GM18505 (cell line): ENCODE results near the gene UVSSA.

Experiments used
- ATAC-seq: cut with Tn5 transposase; IDR thresholded peaks from one replicate; pipeline ENCODE4 v1.9.1; 2021; ENCODE audit not compliant: unreplicated experiment
- POLR2A ChIP-seq: IDR thresholded peaks from 4 replicates; pipeline ENCODE4 v1.6.1; 2011; ENCODE audit warnings: borderline replicate concordance; ENCODE audit not compliant: insufficient read depth, insufficient read length; ENCODE audit errors: extremely low read depth

UVSSA gene

GRCh38 chr4:1363513-1363912 is 16.5 kb downstream of the UVSSA start:
- no peak for TF ChIP-seq POLR2A
- ATAC-seq, result no peak

DNA sequence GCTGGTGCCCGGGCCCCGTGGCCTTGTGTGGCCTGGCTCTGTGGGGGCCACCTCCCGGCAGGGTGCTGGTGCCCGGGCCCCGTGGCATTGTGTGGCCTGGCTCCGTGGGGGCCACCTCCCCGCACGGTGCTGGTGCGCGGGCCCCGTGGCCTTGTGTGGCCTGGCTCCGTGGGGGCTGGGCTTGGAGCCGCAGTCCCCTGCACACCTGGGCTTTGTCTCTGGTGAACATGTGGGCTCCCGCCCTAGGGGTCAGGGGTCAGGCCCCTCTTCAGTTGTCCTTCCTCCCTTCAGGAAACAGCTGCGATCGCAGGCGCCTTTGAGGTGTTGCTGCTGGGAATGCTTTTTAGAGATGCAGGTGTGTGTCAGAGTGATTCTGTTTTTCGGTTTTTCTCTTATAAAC is 17.2 kb downstream of the UVSSA start:
- no peak for TF ChIP-seq POLR2A
- no peak for ATAC-seq

GRCh38 chr4:1364748-1365147 is 17.7 kb downstream of the UVSSA start:
- ATAC-seq, result no peak
- no peak for TF ChIP-seq POLR2A

GRCh38 chr4:1365271-1366178 is 18.5 kb downstream of the UVSSA start:
- no peak for TF ChIP-seq POLR2A
- ATAC-seq, result no peak

DNA sequence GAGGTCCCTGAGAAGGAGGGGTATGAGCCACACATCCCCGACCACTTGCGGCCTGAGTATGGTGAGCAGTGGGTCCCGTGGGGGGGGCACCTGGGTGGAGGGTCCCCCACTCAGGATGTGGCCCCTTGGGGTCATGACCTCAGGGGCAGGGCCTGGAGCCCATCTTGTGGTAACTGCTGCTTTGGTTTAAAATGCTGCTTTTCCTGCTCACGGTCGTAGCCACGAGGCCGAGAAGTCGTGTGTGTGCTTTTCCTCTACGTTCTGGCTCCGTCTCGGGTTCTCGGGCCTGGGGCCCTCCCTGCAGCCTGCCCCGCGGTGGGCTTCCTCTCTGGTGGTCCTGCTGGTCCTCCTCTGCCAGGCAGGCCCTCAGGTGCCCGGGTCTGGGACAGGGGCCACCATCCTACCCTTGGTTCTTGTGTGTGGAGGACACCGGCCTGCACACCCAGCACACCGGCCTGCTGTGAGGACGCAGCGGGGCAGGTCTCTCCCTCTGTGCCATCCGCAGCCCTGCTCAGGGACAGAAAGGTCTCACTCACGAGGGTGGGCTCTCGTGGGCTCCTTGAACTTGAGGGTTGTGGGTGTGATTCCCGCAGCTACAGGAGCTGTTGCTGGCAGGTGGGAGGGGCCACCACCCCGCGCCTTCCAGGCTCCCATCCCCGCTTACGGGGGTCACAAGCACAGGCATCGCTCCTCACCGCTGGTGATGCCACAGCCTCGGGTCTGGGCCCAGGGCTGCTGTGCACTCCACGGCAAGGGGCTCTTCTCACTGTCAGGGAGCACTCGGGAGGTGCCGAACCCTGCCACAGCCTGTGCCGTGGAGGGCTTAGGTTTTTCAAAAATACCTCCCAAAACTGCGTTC is 19.6 kb downstream of the UVSSA start:
- no peak for ATAC-seq
- TF ChIP-seq POLR2A, result no peak

DNA sequence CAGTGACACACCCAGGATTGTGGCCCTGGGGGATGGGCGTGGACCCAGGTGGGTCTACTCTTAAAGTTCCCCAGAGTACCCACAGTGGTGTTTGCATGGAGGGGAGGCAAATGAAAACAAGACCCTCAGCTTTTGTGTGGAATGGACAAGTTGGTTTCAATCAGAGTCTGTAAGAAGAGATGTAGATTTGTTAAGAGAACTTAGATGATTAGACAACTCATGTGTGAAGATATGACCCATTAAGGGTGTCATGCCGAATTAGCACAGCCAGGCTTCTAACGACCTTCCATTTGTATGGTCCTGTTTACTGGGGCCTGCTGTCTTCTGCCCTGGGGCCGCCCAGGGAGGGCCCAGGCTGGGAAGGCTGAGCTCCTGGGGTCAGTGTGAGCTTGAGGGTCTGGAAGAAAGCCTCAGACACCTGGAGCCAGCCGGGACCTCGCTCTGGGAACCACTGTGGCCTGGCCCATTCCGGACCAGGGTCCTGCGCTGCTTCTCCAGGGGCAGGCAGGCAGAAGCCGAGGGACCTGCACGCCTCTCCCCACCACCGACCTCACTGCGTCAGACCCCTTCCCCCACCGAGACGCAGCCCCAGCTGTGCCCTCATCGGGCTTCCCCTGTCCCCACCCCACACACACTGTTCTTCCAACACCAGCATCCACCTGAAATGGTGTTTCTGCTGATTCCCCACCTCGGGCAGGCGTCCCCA is 20.4 kb downstream of the UVSSA start:
- TF ChIP-seq POLR2A, result no peak
- ATAC-seq, result no peak

DNA sequence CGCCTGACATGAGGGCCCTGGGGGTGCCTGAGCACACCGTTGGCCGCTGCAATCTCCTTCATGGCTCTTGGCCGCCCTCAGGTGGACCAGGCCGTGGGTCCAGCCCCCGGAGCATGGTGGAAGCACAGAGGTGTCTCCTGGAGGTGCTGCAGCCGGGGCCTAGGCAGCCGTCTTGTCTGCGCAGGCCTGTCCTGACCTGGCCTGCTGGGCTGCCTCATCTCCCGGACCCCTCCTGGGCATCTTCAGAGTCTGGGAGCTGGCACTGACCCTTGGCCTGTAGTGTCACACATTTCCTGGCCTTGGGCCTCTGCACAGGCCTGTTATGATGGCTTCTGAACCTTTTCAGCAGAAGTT is 20.9 kb downstream of the UVSSA start:
- TF ChIP-seq POLR2A, result no peak
- no peak for ATAC-seq

DNA sequence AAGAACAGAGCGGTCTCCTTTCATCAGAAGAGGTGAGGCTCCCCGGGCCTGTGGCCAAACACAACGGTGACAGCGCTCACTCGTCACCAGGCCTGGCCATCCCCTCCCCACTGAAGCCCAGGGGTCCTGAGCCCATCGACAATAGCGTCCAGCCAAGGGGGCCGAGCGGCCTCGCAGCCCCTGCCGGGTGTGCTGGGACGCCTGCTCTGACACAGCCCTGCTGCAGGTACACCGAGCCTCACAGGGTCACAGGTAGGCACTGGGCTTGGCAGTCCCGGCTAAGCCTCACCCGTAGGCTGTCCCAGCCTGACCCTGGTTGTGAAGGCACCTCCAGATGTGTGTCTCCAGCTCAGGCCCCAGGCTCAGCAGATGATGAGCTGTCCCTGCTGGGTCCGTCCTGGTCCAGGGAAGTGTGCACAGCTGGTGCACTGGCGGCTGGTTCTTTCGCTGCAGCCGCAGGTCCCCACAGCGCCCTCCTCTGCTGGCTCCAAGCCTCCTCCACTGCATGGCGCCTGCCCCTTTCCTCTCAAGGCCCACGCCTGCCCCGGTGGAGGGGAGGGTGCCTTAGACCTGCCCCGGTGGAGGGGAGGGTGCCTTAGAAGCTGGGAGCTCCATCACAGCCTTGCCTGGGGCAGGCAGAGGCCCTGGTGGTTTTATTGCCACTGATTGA is 21.5 kb downstream of the UVSSA start:
- no peak for TF ChIP-seq POLR2A
- ATAC-seq, result no peak

DNA sequence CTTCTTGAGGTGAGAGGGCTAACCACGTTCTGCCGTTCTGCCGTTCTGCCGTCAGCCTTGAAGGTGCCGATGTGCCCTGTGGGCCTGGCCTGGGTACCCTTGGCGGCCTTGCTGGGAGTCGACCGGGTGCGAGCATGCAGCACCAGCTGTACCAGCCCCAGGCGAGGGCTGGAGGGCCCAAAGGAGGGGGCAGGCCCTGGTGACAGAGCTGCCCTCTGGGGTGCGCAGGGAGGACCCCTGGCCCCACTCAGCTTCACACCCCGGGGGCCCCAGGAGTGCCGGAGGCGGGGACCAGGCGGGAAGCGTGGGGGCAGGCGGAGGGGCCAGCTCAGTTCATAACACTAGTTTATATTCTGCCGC is 22.1 kb downstream of the UVSSA start:
- ATAC-seq, result no peak
- no peak for TF ChIP-seq POLR2A

- no peak for ATAC-seq
- TF ChIP-seq POLR2A, result no peak
Measured at GRCh38 chr4:1369479-1370079, 22.6 kb downstream of the UVSSA start.

DNA sequence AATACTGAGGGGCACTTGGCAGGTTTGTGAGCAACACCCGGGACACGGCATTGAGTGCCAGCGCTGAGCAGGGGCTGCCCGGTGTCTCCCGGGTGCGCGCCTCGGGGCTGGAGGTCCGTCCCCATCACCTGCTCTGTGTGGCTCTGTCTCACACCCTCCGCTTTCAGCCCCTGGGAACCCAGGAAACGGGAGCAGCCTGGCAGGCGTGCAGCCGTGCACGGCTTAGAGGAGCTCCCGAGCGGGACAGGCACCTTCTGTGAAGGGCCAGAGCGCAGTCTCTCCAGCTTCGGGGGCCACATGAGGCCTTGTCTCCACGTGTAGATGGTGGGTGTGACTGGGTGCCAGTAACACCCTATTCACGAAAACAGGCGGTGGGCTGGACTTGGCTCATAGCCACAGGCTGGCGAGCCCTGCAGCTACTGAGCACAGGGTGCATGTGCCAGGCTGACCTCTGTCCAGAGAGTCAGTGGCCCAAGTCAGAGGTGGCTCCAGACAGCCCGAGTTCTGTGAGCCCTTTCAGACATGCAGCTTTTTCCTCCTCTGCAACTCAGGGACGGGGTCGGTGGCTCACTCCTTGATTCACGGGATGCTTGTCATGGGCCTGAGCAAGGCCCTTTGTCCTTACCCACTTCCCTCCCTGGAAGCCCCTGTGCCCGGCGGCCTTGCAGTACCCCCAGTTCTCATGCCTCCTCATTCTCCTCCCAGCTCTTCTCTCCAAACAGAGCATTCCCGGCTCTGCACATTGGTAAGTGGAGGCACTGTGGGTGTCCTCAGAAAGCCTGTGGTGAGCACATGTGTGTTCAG is 23.5 kb downstream of the UVSSA start:
- no peak for TF ChIP-seq POLR2A

More for the DNA sequence above, 23.5 kb downstream of the UVSSA start:
- ATAC-seq, result no peak
